Esophagus squamous epithelium (tissue), 5 donors: Measurements from ENCODE around the gene NCBP2. TPM values are rescaled to one million over a fixed set of nuclear protein-coding genes. Genes with fewer than 3 reads are reported as not detected.

Experiments
- DNase-seq: peaks from one replicate; lab custom pipeline; 2025; lab: John Stamatoyannopoulos, UW
- H3K27ac ChIP-seq, 4 donors: fragments of 200-600 bp; sonication (generic); one replicate each; pipeline ENCODE4 v1.5.1; 2016 to 2019; ENCODE audit warnings: mild to moderate bottlenecking in 1 of 4
- H3K27me3 ChIP-seq, 4 donors: fragments of 200-600 bp; sonication (generic); 1 replicate in 3 of 4; 2 replicates in 1 of 4; pipeline versions ENCODE4 v1.5.1 to v1.6.0; 2017 to 2021; ENCODE audit warnings: antibody characterized with exemption in 1 of 4
- H3K36me3 ChIP-seq, 3 donors: fragments of 200-600 bp; sonication (generic); one replicate each; pipeline ENCODE4 v1.5.1; 2016 to 2019
- H3K4me1 ChIP-seq, 3 donors: fragments of 200-600 bp; sonication (generic); one replicate each; pipeline ENCODE4 v1.5.1; 2017 to 2019
- H3K4me3 ChIP-seq, 4 donors: fragments of 200-600 bp; sonication (generic); 1 replicate in 3 of 4; 2 replicates in 1 of 4; pipeline ENCODE4 v1.5.1; 2016 to 2019; ENCODE audit warnings: mild to moderate bottlenecking in 2 of 4, moderate library complexity in 1 of 4
- H3K9me3 ChIP-seq, 3 donors: fragments of 200-600 bp; sonication (generic); one replicate each; pipeline ENCODE4 v1.5.1; 2016 to 2019
- POLR2A ChIP-seq, 4 donors: fragments of 450-650 bp; IDR thresholded peaks; one replicate each; pipeline ENCODE4 v1.6.1; 2017; ENCODE audit warnings: antibody characterized with exemption in 4 of 4, mild to moderate bottlenecking in 4 of 4, moderate library complexity in 3 of 4
- WGBS, 2 donors: methylation state at CpG; one replicate each; pipeline ENCODE4 v1.1.5; 2018; 5-methylcytosine and 5-hydroxymethylcytosine counted together
- intact Hi-C: fragments of 100-400 bp; cut with DNase I; formaldehyde crosslinking; loops from one replicate; pipeline ENCODE4 v1.15.0; 2022
- total RNA-seq, 4 donors: library from RNA; depleted of rRNA; stranded (reverse); fragments of >200 nt; gene quantifications; one replicate each; pipeline ENCODE4 v1.1.0, GENCODE V29; 2016
- TF ChIP-seq, protein P1 (sequence below), 6 experiments: fragments of 450-650 bp in 4 of 6; fragments of 200-600 bp in 2 of 6; sonication (generic) in 2 of 6; IDR thresholded peaks; one replicate each; pipeline ENCODE4 v1.5.1; 2016 to 2019; ENCODE audit warnings: antibody characterized with exemption in 6 of 6, mild to moderate bottlenecking in 4 of 6, moderate library complexity in 4 of 6
- donor health status: DM: yes; HTN: yes; CAD: no.

The NCBP2 gene
- total RNA-seq, 4 donors from 2014 or later = 21.1 to 47.0 (median 33.5) TPM

DNA sequence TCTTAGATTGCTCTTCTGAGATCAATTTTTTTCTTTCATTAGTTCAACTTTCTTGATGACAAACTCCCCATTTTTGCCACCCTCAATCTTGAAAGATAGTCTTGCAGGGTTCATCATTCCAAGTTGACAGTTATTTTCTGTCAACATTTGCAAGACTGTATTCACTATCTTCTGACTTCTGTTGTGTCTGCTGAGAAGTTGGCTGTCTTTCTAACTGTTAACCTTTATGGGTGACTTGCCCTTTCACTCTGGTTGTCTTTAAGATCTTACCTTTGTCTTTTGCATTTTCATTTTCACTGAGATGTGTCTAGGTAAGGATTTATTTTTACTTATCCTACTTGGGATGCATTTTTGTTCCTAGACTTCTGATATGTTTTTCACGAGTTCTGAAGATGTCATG is 40.9 kb upstream of the NCBP2 start:
- intact Hi-C loops = no loop called here
- H3K4me1 ChIP-seq = peaks cover 0 to 5% (median 5%) of the 10 kb centered on the region in 3 donors
- TF ChIP-seq POLR2A (IDR thresholded peaks at IDR 0.05) = no peak
- TF ChIP-seq, protein P1, sequence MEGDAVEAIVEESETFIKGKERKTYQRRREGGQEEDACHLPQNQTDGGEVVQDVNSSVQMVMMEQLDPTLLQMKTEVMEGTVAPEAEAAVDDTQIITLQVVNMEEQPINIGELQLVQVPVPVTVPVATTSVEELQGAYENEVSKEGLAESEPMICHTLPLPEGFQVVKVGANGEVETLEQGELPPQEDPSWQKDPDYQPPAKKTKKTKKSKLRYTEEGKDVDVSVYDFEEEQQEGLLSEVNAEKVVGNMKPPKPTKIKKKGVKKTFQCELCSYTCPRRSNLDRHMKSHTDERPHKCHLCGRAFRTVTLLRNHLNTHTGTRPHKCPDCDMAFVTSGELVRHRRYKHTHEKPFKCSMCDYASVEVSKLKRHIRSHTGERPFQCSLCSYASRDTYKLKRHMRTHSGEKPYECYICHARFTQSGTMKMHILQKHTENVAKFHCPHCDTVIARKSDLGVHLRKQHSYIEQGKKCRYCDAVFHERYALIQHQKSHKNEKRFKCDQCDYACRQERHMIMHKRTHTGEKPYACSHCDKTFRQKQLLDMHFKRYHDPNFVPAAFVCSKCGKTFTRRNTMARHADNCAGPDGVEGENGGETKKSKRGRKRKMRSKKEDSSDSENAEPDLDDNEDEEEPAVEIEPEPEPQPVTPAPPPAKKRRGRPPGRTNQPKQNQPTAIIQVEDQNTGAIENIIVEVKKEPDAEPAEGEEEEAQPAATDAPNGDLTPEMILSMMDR (IDR thresholded peaks at IDR 0.05) = no peak
- no peak overlapping the region for H3K4me3 ChIP-seq
- H3K27me3 ChIP-seq = peaks cover 0 to 12% (median 0%) of the 10 kb centered on the region in 4 donors
- no peaks in the 10 kb centered on the region for H3K36me3 ChIP-seq
- DNase-seq = no peak
- WGBS, 2 donors = 70 to 75% methylated on average over 1 of the region's 1 CpG
- peaks cover 0 to 3% (median 0%) of the 10 kb centered on the region in 3 donors for H3K9me3 ChIP-seq
- H3K27ac ChIP-seq = no peak overlapping the region

DNA sequence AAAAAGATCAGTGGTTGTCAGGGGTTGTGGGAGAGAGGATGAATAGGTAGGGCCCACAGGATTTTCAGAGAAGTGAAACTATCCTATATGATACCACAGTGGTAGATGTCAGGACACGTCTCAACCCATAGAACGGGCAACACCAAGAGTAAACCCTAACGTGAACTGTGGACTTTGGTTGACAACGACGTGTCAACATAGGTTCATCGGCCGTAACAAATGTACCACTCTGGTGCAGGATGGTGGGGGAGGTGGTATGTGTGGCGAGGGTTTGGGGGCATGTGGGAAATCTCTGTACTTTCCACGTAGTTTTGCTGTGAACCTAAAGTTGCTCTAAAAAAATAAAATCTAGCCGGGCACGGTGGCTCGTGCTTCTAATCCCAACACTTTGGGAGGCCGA is 39.3 kb upstream of the NCBP2 start:
- TF ChIP-seq POLR2A (IDR thresholded peaks at IDR 0.05) = no peak
- TF ChIP-seq, protein P1 (IDR thresholded peaks at IDR 0.05) = no peak
- WGBS, 2 donors = 80 to 90% methylated on average over 13 of the region's 13 CpGs
- intact Hi-C loops = no loop called here
- no peak overlapping the region for H3K27ac ChIP-seq
- no peak overlapping the region for H3K4me3 ChIP-seq
- H3K27me3 ChIP-seq = peaks cover 0 to 12% (median 0%) of the 10 kb centered on the region in 4 donors
- peaks cover 0 to 5% (median 5%) of the 10 kb centered on the region in 3 donors for H3K4me1 ChIP-seq
- H3K9me3 ChIP-seq = peaks cover 0 to 3% (median 0%) of the 10 kb centered on the region in 3 donors
- DNase-seq = no peak
- H3K36me3 ChIP-seq = no peaks in the 10 kb centered on the region

DNA sequence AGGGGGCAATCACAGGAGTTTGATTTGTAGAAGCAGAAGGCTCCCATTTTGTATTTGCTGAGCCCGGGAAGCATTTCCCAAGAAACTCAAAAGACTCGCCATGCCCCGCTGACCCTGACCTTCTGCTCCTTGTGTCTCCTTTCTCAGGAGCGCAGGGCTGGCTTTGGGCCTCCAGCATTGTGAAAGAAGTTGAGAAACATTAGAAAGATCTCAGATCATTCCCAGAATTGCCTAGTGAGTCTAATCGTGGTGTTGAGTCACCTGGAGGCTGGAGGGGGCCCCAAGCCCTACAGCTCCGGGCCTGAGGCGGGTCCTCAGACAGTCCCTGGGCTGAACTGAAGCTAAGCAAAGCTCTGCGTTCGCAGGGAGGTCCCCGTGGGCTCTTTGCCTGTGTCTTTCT is 37.2 kb upstream of the NCBP2 start:
- no peak for TF ChIP-seq POLR2A (IDR thresholded peaks at IDR 0.05)
- TF ChIP-seq, protein P1 (IDR thresholded peaks at IDR 0.05) = no peak
- Histone ChIP-seq H3K4me1 (peaks cover 0 to 5% (median 5%) of the 10 kb centered on the region in 3 donors), H3K27ac (no peak overlapping the region), H3K27me3 (peaks cover 0 to 2% (median 0%) of the 10 kb centered on the region in 4 donors), H3K9me3 (peaks cover 0 to 3% (median 0%) of the 10 kb centered on the region in 3 donors), H3K4me3 (no peak overlapping the region), H3K36me3 (no peaks in the 10 kb centered on the region)
- intact Hi-C loops = no loop called here
- no peak for DNase-seq
- 63 to 76% methylated on average over 9 to 10 of the region's 10 CpGs for WGBS, 2 donors

DNA sequence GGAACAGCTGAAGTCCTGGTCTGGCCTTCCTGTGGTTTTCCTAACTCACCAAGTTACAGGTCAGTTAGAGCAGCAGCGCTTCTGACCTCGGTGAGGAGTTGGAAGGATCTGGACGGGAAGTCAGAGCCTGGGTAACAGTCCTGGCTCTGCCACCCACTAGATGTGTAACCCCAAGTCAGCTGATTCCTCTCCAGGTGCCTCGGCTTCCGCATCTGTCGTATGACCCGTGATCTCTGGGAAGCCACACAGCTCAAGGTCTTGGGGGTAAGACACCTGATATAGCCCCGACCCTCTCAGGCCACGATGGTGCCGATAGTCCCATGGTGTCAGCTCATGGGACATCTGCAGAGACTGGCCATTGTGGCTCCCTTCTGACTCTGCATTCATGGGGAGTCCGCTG is 34.6 kb upstream of the NCBP2 start:
- Histone ChIP-seq H3K27ac (no peak overlapping the region), H3K4me3 (no peak overlapping the region), H3K36me3 (no peaks in the 10 kb centered on the region), H3K27me3 (peaks cover 0 to 2% (median 0%) of the 10 kb centered on the region in 4 donors), H3K9me3 (no peaks in the 10 kb centered on the region), H3K4me1 (peaks cover 0 to 5% (median 5%) of the 10 kb centered on the region in 3 donors)
- intact Hi-C loops = no loop called here
- no peak for DNase-seq
- 81 to 89% methylated on average over 6 to 11 of the region's 11 CpGs for WGBS, 2 donors
- TF ChIP-seq, protein P1 (IDR thresholded peaks at IDR 0.05) = no peak
- no peak for TF ChIP-seq POLR2A (IDR thresholded peaks at IDR 0.05)

GRCh38 chr3:196975349-196975748 is 33.0 kb upstream of the NCBP2 start:
- H3K4me1 ChIP-seq = peaks cover 0 to 5% (median 5%) of the 10 kb centered on the region in 3 donors
- DNase-seq = no peak
- no peak overlapping the region for H3K4me3 ChIP-seq
- no peaks in the 10 kb centered on the region for H3K36me3 ChIP-seq
- peaks cover 0 to 2% (median 0%) of the 10 kb centered on the region in 4 donors for H3K27me3 ChIP-seq
- H3K27ac ChIP-seq = no peak overlapping the region
- H3K9me3 ChIP-seq = no peaks in the 10 kb centered on the region
- WGBS, 2 donors = 80% methylated on average over 2 of the region's 4 CpGs; no CpG with 5 or more reads in 1 of the 2 donors
- TF ChIP-seq, protein P1 (IDR thresholded peaks at IDR 0.05) = no peak
- no peak for TF ChIP-seq POLR2A (IDR thresholded peaks at IDR 0.05)
- intact Hi-C loops = no loop called here
